ENCODE results near the gene TLE6. TPM values are rescaled to one million over a fixed set of nuclear protein-coding genes. Genes with fewer than 3 reads are reported as not detected.

The TLE6 gene
- total RNA-seq, 5 donors from 2014 or later (not counting 1 experiment from before 2014, with no cell fraction given): 0.36 to 0.61 (median 0.50) TPM; not detected in 2

DNA sequence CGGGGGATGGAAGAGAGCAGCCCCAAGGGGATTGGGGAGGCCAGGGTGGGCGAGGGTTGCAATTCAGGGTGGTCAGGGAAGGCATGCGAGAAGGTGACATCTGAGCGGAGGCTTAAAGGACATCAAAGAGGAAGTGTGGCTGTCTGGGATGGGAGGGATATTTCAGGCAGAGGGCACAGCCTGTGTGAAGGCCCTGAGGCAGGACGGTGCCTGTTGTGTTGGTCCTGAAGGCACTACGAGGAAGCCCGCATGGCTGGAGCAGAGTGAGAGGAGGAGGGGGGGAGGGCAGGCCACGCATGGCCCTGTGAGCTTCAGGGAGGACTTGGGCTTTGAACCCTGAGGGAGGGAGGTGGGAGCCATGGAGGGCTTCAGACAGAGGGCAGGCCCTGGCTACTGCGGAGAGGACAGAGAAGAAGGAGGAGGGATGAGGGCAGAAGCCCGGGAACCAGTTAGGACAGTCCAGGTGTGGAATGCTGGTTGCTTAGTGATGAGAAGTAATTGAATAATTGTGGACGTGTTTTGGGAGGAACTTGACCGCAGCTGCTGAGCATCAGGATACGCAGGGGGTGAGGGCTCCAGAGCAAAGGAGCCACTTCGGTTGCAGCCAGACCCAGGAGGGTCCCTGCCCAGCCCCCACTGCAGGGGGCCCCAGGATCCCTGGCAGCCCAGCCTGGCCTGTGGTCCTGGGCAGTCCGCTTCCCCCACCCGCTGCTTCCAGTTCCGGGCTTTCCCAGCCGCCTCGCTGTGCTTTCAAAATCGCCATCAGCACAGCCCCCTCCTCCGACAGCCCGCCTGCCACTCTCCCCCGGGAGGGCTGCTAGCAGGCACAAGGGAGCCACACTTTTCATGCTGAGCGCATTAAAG, 6.2 kb downstream of the TLE6 start:
- peaks cover 10 to 13% of the 10 kb centered on the region in 2 donors for H3K27me3 Mint-ChIP-seq

GRCh38 chr19:2984215-2984528, 6.8 kb downstream of the TLE6 start:
- no peak overlapping the region for H3K27ac ChIP-seq (ENCODE audit: low read length)
- no peak for ATAC-seq (replicated peaks in 1 of 4)
- peaks cover 0 to 4% of the 10 kb centered on the region in 2 experiments for H3K4me1 ChIP-seq (ENCODE audit: control insufficient read depth in 1 of 2, extremely low read depth in 1 of 2, insufficient read depth in 2 of 2, low read length in 2 of 2)
- no peak for DNase-seq
- H3K36me3 ChIP-seq (ENCODE audit: control insufficient read depth in 2 of 2, extremely low read depth in 1 of 2, insufficient read depth in 1 of 2, low read length in 1 of 2): no peaks in the 10 kb centered on the region
- Mint-ChIP-seq H3K9me3 (no peaks in the 10 kb centered on the region), H3K4me3 (no peak overlapping the region), H3K27ac (no peak overlapping the region), H3K4me1 (peaks cover 0 to 3% (median 0%) of the 10 kb centered on the region in 3 donors), H3K27me3 (peaks cover 10 to 13% of the 10 kb centered on the region in 2 donors), H3K36me3 (no peaks in the 10 kb centered on the region)
- peaks cover 0 to 46% of the 10 kb centered on the region in 2 experiments for H3K27me3 ChIP-seq (replicated peaks in 1 of 2; ENCODE audit: control insufficient read depth in 2 of 2, extremely low read depth in 1 of 2, insufficient read depth in 2 of 2, low read length in 1 of 2)
- WGBS (ENCODE audit: insufficient coverage): 9% methylated on average over 6 of the region's 14 CpGs
- CTCF ChIA-PET: no interaction called here
- no peaks in the 10 kb centered on the region for H3K9me3 ChIP-seq
- H3K4me3 ChIP-seq (ENCODE audit: control insufficient read depth in 1 of 2, extremely low read depth in 1 of 2, low read length in 1 of 2): no peak overlapping the region
- POLR2A ChIA-PET: no interaction called here

More for the DNA sequence above, 6.2 kb downstream of the TLE6 start:
- ChIA-PET CTCF (no interaction called here), POLR2A (no interaction called here)
- WGBS (ENCODE audit: insufficient coverage): 36% methylated on average over 21 of the region's 24 CpGs
- Histone ChIP-seq H3K4me3 (ENCODE audit: control insufficient read depth in 1 of 2, extremely low read depth in 1 of 2, low read length in 1 of 2) (no peak overlapping the region), H3K36me3 (ENCODE audit: control insufficient read depth in 2 of 2, extremely low read depth in 1 of 2, insufficient read depth in 1 of 2, low read length in 1 of 2) (no peaks in the 10 kb centered on the region), H3K4me1 (ENCODE audit: control insufficient read depth in 1 of 2, extremely low read depth in 1 of 2, insufficient read depth in 2 of 2, low read length in 2 of 2) (peaks cover 0 to 4% of the 10 kb centered on the region in 2 experiments), H3K9me3 (no peaks in the 10 kb centered on the region), H3K27ac (ENCODE audit: low read length) (no peak overlapping the region), H3K27me3 (replicated peaks in 1 of 2; ENCODE audit: control insufficient read depth in 2 of 2, extremely low read depth in 1 of 2, insufficient read depth in 2 of 2, low read length in 1 of 2) (peaks cover 0 to 42% of the 10 kb centered on the region in 2 experiments)
- Mint-ChIP-seq H3K4me1 (peaks cover 0 to 3% (median 0%) of the 10 kb centered on the region in 3 donors), H3K27ac (no peak overlapping the region), H3K36me3 (no peaks in the 10 kb centered on the region), H3K4me3 (peak overlapping the region in 1 of 3 donors; percentile 7), H3K9me3 (no peaks in the 10 kb centered on the region)
- peak in 1 of 4 experiments; percentile 13 for ATAC-seq (replicated peaks in 1 of 4)
- no peak for DNase-seq

GRCh38 chr19:2986951-2987524, 9.7 kb downstream of the TLE6 start:
- Mint-ChIP-seq H3K9me3 (no peaks in the 10 kb centered on the region), H3K27me3 (peaks cover 8% of the 10 kb centered on the region in 2 donors), H3K27ac (no peak overlapping the region), H3K36me3 (no peaks in the 10 kb centered on the region), H3K4me3 (no peak overlapping the region), H3K4me1 (peaks cover 0 to 3% (median 0%) of the 10 kb centered on the region in 3 donors)
- H3K36me3 ChIP-seq (ENCODE audit: control insufficient read depth in 2 of 2, extremely low read depth in 1 of 2, insufficient read depth in 1 of 2, low read length in 1 of 2): no peaks in the 10 kb centered on the region
- ATAC-seq (replicated peaks in 1 of 4) (no peak), DNase-seq (no peak)
- H3K4me1 ChIP-seq (ENCODE audit: control insufficient read depth in 1 of 2, extremely low read depth in 1 of 2, insufficient read depth in 2 of 2, low read length in 2 of 2): peaks cover 0 to 4% of the 10 kb centered on the region in 2 experiments
- no peak overlapping the region for H3K27ac ChIP-seq (ENCODE audit: low read length)
- no peaks in the 10 kb centered on the region for H3K9me3 ChIP-seq
- POLR2A ChIA-PET: no interaction called here
- no peak overlapping the region for H3K4me3 ChIP-seq (ENCODE audit: control insufficient read depth in 1 of 2, extremely low read depth in 1 of 2, low read length in 1 of 2)
- CTCF ChIA-PET: no interaction called here
- H3K27me3 ChIP-seq (replicated peaks in 1 of 2; ENCODE audit: control insufficient read depth in 2 of 2, extremely low read depth in 1 of 2, insufficient read depth in 2 of 2, low read length in 1 of 2): peaks cover 0 to 51% of the 10 kb centered on the region in 2 experiments
- WGBS (ENCODE audit: insufficient coverage): 55% methylated on average over 11 of the region's 20 CpGs

DNA sequence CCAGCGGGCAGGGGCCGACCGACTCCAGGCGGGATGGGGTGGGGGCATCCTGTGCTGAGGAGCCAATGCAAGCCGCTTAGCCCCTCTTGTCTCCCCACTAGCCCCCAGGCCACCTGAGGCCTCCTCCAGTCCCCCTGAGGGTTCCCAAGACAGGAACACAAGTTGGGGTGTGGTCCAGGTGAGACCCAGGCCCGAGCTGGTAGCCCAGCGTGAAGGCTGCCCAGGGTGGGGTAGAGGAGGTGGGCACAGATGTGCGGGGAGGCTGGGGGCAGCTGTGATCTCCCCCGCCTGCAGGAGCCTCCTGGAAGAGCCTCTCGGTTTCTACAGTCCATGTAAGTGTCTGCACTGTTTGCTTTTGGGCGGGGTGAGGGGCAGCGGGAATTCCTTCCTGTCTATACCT, 10.4 kb downstream of the TLE6 start:
- ChIA-PET POLR2A (no interaction called here), CTCF (no interaction called here)
- peaks cover 0 to 3% (median 0%) of the 10 kb centered on the region in 3 donors for H3K4me1 Mint-ChIP-seq
- Histone ChIP-seq H3K27me3 (replicated peaks in 1 of 2; ENCODE audit: control insufficient read depth in 2 of 2, extremely low read depth in 1 of 2, insufficient read depth in 2 of 2, low read length in 1 of 2) (peaks cover 0 to 47% of the 10 kb centered on the region in 2 experiments), H3K9me3 (no peaks in the 10 kb centered on the region), H3K36me3 (ENCODE audit: control insufficient read depth in 2 of 2, extremely low read depth in 1 of 2, insufficient read depth in 1 of 2, low read length in 1 of 2) (no peaks in the 10 kb centered on the region), H3K4me1 (ENCODE audit: control insufficient read depth in 1 of 2, extremely low read depth in 1 of 2, insufficient read depth in 2 of 2, low read length in 2 of 2) (peaks cover 0 to 4% of the 10 kb centered on the region in 2 experiments), H3K4me3 (ENCODE audit: control insufficient read depth in 1 of 2, extremely low read depth in 1 of 2, low read length in 1 of 2) (no peak overlapping the region), H3K27ac (ENCODE audit: low read length) (no peak overlapping the region)
- 84% methylated on average over 7 of the region's 12 CpGs for WGBS (ENCODE audit: insufficient coverage)
- no peaks in the 10 kb centered on the region for H3K36me3 Mint-ChIP-seq
- H3K4me3 Mint-ChIP-seq: no peak overlapping the region
- ATAC-seq (replicated peaks in 1 of 4) (no peak), DNase-seq (no peak)
- H3K27ac Mint-ChIP-seq: no peak overlapping the region
- H3K9me3 Mint-ChIP-seq: no peaks in the 10 kb centered on the region
- peaks cover 8% of the 10 kb centered on the region in 2 donors for H3K27me3 Mint-ChIP-seq

GRCh38 chr19:2988568-2988967, 11.2 kb downstream of the TLE6 start:
- H3K9me3 Mint-ChIP-seq: no peaks in the 10 kb centered on the region
- 90% methylated on average over 3 of the region's 3 CpGs for WGBS (ENCODE audit: insufficient coverage)
- no peaks in the 10 kb centered on the region for H3K9me3 ChIP-seq
- peaks cover under 1 to 3% of the 10 kb centered on the region in 2 donors for H3K27me3 Mint-ChIP-seq
- H3K4me3 Mint-ChIP-seq: no peak overlapping the region
- no peak overlapping the region for H3K27ac ChIP-seq (ENCODE audit: low read length)
- POLR2A ChIA-PET: no interaction called here
- no peak overlapping the region for H3K4me3 ChIP-seq (ENCODE audit: control insufficient read depth in 1 of 2, extremely low read depth in 1 of 2, low read length in 1 of 2)
- DNase-seq (no peak), ATAC-seq (replicated peaks in 1 of 4) (no peak)
- H3K4me1 Mint-ChIP-seq: no peaks in the 10 kb centered on the region
- peaks cover 0 to 4% of the 10 kb centered on the region in 2 experiments for H3K4me1 ChIP-seq (ENCODE audit: control insufficient read depth in 1 of 2, extremely low read depth in 1 of 2, insufficient read depth in 2 of 2, low read length in 2 of 2)
- CTCF ChIA-PET: no interaction called here
- H3K36me3 ChIP-seq (ENCODE audit: control insufficient read depth in 2 of 2, extremely low read depth in 1 of 2, insufficient read depth in 1 of 2, low read length in 1 of 2): no peaks in the 10 kb centered on the region
- H3K27me3 ChIP-seq (replicated peaks in 1 of 2; ENCODE audit: control insufficient read depth in 2 of 2, extremely low read depth in 1 of 2, insufficient read depth in 2 of 2, low read length in 1 of 2): peaks cover 0 to 43% of the 10 kb centered on the region in 2 experiments
- H3K36me3 Mint-ChIP-seq: no peaks in the 10 kb centered on the region
- no peak overlapping the region for H3K27ac Mint-ChIP-seq

- Histone ChIP-seq H3K4me1 (ENCODE audit: control insufficient read depth in 1 of 2, extremely low read depth in 1 of 2, insufficient read depth in 2 of 2, low read length in 2 of 2) (no peaks in the 10 kb centered on the region), H3K27me3 (replicated peaks in 1 of 2; ENCODE audit: control insufficient read depth in 2 of 2, extremely low read depth in 1 of 2, insufficient read depth in 2 of 2, low read length in 1 of 2) (peaks cover 0 to 35% of the 10 kb centered on the region in 2 experiments), H3K4me3 (ENCODE audit: control insufficient read depth in 1 of 2, extremely low read depth in 1 of 2, low read length in 1 of 2) (no peak overlapping the region), H3K9me3 (no peaks in the 10 kb centered on the region), H3K36me3 (ENCODE audit: control insufficient read depth in 2 of 2, extremely low read depth in 1 of 2, insufficient read depth in 1 of 2, low read length in 1 of 2) (no peaks in the 10 kb centered on the region), H3K27ac (ENCODE audit: low read length) (no peak overlapping the region)
- Mint-ChIP-seq H3K27me3 (peaks cover 0 to under 1% of the 10 kb centered on the region in 2 donors), H3K4me1 (no peaks in the 10 kb centered on the region), H3K4me3 (no peak overlapping the region), H3K9me3 (no peaks in the 10 kb centered on the region), H3K36me3 (no peaks in the 10 kb centered on the region), H3K27ac (no peak overlapping the region)
- DNase-seq (no peak), ATAC-seq (replicated peaks in 1 of 4) (no peak)
- 91% methylated on average over 11 of the region's 15 CpGs for WGBS (ENCODE audit: insufficient coverage)
- POLR2A ChIA-PET: interaction anchor here in 1 of 2 donors (0.8 kb wide), 1 partner anchor 27 kb away, joined by 3 read pairs; no protein-coding TSS in a partner anchor
- CTCF ChIA-PET: no interaction called here
These were observed 12.0 kb downstream of the TLE6 start for GRCh38 chr19:2989236-2989946.
